Right hindlimb (tissue), 1 donor: ENCODE data around the gene BOC.

Experiments used
- DNase-seq: peaks from one replicate; pipeline ENCODE4 v3.0.0-alpha.2; 2018

BOC gene

DNA sequence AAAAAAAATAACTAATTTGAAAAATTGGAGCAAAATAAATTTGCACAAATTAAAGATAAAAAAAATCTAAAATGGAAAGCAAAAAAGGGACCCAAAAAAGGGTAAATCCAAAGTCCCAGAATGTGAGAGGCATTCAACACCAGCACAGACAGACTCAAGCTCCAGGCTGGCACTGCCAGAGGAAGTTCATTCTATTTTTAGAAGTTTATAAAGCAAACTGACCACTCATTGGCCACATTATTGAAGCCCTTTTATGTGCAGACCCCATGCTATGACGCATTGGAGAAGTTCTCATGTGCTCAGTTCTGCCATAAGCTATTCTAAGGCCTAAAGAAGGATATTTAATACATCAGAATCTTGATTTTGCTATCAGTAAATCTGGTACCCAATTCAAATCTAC is 17.6 kb upstream of the BOC start:
- no peak for DNase-seq

DNA sequence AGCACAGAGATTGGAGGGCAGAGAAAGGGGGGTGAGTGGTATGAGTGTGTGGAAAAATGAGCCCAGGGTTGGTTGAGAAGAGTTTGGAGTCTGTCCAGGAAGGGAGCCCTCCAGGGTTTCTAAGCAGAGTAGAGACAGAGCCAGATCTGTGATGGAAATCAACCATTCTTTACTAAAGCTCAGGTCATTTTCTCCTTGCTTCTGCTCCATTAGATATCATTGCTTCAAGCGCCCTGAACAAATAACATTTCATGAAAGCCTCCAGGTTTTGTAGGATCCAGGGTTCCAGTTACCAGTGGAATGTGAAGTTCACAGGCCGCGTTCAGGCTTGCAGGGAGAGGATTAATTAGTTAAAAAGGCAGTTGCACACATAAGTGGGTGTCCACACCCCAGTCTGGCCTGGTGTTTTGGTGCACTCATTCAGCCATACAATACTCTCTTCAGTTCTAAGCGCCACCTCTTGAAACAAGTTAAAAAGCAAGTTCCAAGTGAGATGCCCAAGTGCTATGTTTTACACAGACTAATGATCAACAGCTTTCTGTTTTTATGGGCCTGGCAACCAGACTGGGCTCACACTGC is 16.4 kb upstream of the BOC start:
- peak; percentile 40 for DNase-seq

DNA sequence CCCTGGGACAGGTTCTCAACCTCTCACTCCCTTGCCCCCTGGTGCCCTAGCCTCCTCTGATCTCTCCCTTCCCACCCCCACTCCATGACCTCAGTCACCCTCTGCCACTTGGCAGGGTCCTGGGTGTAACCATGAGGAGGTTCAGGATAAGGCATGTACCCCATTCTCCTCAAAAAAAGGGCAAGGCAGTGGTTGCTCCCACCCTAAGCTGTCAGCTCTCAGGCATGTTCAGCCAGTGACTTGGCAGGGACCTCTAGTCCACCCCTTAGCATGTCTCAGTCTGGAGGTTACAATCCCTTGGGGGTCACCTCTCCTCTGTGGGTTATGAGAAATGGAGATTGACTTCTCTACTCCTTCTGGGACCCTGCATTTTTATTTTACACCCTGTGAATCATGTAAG is 11.0 kb upstream of the BOC start:
- no peak for DNase-seq

DNA sequence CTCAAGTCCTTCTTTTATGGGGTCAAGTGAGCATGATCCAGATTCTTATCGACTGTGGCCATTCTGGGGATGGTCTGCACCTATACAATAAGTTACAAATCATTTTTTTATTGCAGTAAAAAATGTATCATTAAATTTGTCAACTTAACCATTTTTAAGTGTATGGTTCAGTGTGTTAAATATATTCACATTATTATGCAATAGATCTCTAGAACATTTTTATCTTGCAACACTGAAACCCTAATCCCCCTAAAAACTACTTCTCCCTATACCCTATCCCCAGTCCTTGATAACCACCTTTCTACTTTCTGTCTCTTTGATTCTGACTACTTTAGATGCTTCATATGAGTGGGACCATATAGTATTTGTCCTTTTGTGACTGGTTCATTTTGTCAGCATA is 10.4 kb upstream of the BOC start:
- no peak for DNase-seq

DNA sequence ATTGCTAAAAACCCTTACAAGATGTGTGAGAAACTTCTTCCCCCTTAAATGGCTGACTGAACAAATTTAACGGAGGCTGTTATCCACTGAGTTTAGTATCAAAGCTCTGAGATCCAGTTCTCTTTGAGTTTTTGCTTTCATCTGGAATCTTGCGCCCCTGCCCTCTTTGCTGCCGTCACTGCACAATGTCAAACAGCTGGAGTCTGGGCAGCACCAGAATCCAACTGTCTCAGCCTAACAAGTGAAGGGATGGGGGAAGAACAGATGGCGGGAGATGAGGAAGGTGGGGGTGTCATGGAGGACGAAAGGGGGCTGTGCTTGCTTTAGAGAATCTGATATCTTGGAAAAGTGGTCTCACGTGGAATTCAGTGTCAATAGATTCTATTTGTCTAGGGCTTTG is 7.0 kb upstream of the BOC start:
- DNase-seq = no peak

DNA sequence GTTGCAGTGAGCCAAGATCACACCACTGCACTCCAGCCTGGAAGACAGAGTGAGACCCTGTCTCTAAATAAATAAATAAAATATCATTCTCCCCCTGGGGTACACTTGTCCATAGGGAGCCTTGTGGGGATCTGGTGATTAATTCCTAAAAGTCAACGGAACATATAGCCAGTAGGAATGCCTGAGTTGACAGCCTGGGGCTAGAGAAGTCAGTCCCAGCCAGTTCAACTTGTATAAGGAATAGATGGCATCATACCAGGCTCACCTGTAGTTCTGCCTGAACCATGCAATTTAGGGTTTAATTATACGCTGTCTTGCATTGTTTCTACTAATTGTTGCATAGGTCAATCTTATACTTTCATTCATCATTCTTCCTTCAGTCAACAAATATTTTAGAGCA is 5.9 kb upstream of the BOC start:
- DNase-seq = no peak

DNA sequence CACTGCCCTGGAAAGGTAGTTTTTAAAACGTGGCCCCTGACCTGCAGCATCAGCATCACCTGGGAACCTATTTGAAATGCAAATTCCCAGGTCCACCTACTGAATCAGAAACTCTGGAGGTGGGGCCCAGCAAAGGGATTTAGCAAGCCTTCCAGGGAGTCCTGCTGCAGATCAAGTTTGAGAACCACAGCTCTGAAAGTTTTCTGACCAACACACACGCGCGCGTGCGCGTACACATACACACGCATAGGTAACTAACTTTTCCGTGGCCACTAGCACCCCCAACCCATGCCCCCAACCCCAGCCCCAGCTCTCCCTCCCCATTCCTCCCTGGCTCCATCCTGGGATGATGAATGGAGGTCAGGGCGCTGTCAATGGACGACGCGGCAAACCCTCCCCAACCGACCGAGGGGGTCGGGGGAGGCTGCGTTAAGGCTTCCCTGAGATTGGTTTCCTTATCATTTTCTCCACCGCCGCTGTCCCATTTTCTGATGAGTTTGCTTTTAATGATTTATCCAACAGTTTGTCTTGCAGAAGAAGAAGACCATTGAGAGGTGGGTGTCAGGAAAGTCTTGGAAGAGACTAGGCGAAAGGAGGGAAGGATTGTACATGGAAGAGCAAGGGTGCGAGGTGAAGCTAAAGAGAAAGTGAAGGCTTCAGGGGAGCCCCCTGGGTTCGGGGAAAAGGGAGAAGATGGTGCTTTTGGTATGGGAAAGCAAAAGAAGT is 590 bp upstream of the BOC start:
- DNase-seq = peak; percentile 61

DNA sequence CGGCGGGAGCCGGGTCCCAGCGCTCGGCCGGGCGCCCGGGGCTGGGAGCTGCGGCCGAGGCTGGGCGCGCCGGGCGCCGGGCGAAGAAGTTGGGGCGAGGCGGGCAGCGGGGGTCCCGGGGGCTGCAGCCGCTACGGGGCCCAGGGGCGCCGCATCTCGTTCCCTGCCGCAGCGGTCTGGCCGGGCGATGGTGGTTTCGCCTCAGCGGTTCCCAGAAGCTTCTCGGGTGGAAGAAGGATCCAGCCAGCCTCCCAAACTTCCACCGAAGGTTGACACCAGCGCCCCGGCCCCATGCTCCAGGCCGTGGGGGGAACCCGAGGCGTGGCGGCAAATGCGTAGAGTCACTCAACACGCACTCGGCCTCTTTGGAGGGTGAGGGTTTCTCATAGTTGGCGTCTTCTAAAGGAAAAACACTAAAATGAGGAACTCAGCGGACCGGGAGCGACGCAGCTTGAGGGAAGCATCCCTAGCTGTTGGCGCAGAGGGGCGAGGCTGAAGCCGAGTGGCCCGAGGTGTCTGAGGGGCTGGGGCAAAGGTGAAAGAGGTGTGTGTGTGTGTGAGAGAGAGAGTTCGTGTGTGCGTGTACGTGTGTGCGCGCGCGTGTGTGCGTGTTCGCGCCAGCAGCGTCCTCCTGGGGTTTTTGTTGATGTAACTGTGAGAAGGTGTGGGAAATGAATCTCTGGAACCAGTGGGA is 940 bp downstream of the BOC start:
- peak; percentile 64 for DNase-seq

DNA sequence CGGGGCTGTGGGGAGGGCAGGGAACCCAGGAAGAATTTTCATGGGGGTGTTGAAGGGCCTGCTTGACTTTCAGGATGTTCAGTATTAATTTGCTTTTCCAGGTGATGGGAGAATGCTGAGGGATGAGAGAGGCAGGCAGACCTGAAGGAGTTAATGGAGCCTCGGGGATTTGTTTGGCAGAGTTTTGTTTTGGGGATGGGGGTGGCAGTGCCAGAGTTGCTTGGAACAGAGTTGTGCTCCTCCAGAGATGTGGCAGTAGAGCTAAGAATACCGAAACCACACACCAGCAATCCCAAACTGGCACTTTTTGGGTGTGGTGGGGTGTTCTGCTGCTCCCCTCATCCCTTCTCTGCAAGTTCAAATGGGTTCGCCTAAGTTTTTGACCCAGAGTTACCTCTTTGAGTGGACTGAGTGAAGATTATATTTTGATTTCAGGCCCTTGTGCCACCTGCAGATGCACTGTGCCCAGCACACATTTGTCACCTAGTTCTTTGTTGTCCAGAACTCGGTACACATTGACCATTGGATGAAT is 1.6 kb downstream of the BOC start:
- no peak for DNase-seq

DNA sequence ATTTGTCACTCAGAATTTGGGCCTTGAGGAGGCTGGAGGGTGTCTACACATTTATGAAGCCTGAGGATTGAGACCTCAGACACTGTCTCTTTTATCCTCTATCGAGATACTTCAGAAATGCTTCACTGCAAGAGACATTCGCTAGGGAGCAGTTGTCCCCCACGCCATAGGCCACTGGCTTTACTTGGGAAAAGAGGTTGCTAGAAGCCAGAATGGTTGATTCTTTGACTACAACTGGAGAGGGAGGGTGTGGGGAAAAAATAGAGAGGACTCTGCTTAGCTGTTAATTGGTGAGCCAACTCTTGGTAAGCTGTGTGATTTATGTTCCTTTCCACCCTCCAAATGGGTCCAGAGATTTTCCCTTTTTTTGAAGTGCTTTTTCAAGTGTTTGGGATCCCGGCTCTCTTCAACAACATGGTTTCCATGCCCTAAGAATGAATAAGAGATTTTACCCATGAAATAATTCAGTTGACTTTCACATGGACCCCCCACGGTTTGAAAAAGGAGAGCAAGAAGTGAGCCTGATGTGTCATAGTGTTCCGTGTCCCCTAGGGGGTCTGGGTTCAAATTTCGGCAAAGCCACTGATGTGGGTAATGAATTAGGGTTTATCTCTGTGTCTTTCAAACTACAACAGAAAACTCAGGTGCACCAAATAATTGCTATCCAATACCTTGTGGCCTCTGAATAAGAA is 2.7 kb downstream of the BOC start:
- no peak for DNase-seq

DNA sequence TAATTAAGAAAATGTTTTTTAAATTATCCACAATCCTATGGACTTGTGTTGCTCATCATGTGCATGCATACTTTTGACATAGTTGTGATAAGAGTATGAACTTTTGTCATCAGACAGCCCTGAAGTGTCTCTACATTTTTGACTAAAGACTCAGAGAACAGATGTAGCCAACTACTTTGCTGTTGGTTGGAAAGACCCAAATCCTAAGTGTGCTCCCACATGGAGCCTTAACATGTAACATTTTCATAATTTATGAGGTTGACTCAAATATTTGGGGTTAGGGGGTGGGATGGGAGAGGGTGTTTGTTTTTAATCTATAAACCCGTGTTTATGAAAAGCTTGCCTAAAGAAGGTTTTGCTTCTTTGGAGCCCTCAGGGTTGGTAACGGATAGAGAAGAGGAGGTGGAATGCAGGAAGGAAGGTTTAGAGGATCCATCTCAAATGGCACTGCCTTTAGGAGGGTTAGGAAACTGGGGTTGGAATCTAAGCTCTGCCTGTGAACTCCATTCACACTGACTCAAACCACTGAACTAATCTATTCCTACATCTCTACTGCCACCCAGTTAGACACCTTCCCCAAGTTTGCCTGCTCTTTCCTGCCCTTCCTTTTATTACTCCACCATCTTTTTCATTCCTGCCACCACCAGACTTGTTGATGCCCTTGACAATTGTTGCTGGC is 3.7 kb downstream of the BOC start:
- no peak for DNase-seq

DNA sequence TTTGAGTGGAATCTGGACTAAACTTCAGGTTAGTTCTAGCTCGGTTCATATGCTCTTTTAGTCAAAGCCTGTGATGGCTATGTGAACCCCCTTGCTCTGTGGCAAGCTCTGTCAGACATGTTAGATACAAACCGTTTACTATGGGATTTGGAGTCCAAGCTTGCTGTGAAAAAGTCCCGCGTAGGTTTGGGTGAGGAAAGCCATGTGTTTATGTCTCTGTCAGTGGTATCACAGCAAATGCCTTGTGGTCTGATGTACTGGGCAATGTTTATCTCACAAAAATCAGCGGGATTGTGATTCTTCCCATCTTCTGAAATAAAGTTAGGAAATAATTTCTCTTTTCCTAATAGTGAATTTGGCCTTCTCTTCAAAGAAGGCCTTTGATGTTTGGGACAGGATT is 5.0 kb downstream of the BOC start:
- no peak for DNase-seq

DNA sequence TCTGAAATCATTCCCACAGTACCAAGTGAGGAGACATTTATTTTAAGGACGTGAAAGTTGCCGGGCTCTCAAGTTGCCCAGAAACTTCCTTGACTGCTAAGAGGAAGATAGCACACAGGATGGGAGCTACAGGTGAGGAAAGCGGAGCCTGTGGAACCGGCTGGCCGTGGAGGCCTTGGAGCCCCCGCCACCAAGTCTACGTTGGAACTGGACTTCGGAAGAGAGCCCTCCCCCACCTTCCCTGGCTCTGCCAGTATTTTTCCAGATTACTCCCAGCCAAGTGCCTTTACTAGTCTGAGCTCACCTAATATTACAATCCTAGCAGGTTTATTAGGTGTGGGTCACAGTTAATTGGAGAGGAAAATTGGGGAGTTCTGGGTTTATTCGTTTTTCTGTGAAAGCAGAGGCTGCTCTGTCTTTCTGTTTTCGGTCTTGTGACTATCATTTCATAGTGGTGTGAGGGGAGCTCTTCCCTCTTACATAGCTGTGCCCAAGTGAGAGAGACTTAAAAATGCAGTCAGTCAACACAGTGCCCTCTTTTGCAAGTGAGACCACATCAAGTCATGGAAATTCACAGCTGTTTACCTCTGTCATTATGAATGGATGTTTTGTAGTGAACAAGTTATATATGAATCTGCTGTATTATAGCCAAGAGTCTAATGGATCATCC is 6.8 kb downstream of the BOC start:
- DNase-seq = no peak

DNA sequence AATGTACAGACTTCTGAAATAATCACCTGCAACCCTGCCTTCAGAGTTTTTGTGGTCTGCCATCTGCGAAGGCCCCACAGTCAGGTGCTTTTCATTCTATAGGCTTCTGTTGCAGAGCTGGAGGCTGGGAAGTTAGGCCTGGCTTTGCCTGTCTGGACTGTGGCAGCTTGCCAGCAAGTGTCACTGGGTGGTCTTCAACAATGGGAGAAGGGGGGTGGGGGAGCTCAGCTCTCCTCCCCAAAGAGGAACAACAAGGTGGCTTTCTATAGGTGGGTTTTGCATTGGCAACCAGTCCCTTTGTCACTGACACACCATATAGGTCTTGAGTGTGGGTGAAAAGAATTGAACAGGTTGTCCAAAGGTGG is 7.3 kb downstream of the BOC start:
- no peak for DNase-seq

DNA sequence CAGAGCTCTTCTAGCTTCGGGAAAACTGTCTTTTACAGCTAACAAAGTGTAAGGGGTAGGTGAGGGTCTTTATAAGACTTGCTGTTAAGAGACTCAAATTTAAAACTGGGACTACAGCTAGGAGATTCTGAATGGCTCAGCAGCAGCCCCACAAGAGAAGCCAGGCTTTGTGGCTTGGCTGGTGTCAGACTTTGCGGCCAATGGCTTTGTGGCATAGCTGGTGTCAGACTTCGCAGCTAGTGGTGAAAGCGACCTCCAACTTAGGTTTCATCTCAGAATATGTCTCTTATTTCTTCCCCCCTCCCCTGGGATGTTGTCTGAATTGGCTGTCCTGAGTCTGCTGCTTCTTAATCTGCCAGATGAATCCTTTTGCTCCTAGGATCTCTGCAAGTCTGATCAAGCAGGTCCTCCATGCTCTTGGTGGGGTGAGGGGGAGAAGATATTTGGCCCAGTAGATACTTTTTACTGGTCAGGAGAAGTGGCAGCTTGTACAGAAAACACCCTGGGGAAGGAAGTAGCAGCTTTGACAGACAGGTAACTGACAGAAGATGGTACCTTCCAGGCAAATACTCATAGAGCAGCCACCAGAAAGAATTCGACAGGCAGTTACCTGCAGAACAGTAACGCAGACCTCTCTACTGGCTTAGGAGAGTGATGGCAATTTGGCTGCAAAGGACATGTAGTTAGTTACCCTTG is 8.4 kb downstream of the BOC start:
- DNase-seq = no peak

DNA sequence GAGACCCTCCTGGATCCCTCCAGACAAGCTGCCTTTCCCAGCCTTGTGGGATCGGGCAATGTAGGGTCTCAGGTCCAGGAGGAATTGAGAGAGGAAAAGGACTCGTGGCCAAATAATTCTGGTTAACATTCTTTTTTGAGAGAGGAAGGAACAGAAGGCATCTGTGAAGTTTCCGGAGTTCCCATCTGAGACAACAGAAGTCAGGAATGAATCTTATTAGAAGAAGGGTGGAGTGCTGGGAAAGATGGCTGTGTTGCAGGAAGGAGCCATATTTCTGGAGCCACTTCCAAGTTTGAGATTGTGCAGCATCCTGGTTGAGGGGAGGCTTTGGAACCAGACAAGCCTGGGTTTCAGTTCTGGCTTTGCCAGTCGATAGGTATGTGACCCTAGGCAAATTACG is 9.4 kb downstream of the BOC start:
- DNase-seq = no peak

DNA sequence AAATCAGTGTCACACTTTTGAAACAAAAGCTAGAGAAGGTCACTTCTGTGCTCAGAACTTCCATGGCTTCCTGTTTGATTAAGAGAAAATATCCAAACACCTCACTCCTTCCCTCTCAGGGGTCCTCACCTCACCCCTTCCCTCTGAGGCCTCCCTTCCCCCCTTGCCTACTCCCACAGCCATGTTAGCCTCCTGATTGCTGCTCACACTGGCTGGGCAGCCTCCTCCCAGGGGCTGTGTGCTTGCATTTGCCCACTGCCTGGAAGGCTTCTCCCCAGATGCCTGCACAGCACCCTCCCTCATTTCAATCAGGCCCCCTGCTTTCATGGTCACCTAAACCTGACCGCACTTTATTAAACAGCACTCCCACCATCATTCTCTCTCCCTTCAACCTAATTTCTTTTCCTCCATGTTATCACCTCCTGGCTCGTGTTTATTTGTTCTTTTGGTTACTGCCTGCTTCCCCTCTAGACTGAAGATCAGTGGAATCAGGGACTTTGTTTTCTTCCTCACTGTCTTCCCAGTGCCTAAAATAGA is 10.4 kb downstream of the BOC start:
- no peak for DNase-seq

DNA sequence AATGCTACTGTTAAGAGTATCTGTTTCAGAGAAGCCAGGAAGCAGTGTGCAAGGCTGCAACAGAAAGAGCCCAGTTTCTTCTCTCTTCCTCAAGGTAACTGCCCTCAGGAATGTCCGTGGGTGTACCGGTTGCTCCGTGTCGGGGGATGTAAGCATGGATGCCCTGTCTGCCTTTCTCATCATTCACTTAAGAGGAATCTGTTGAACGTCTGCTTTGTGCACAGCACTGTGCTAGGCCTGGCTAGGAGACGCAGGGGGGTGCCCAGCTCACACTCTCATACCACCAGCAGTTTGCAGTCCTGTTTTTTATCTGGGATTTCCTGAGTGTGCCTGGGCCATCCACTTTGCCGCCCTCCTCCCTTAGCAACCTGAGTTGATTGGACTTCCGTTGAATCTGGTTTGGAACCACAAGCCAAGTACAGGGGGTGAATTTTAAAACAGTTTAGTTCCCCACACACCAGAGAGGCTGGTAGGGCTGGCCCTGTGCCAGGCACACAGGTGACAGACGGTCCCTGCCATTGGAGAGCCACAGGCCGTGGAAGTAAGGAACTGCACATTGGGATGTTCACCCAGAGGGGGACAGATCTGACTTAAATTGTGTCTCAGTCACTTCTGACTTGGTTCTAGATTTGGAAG is 11.2 kb downstream of the BOC start:
- DNase-seq = no peak

DNA sequence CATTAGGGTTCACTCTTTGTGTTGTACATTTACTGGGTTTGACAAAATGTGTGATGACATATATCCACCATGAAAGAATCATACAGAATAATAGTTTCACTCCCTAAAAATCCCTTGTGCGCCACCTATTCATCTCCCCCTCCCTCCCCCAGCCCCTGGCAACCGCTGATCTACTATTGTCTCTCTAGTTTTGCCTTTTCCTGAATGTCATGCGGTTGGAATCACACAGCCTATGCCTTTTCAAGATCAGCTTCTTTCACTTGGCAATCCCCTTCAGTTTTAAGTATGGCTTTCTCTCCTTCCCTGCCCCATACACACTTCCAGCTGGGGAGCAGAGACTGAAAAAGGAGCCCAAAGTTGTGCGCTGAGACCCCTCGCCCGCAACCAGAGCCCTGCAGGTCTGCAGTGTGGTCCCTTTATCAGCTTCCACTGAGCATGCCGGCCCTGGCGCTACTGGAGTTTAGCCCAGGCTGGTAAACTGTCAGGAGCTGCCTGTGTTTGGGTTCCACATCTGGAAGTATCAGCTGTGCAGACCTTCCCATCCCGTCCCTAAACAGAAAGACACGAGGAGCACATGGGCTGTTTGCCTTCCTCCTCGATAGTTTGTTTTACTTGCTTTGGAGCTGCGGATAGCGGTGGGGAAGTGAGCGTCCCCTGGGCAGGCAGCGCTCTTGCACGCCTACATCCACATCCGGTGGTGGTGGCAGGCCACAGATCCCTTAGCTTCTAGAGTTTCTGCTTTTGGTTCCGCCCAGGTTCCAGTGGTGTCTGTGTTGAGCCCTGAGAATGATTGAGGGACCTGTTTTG is 12.3 kb downstream of the BOC start:
- DNase-seq = no peak

DNA sequence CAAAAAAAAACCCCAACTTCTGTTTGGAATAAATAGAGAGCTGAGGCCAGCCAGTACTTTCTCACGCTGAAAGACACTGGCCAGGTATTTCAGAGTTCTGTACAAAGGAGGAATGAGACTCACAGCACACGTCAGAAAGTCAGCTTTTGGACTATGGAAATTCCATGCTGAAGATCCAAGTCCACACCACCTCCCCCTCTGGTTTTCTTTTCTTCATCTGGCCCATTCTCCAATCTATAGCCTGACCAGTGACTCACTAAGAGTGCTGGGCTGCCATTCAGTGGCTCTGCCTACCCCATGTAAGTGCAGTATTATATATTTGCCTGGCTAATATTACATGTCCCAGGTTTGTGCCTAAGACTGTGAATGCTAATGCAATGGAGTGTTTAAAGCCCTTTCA is 13.9 kb downstream of the BOC start:
- no peak for DNase-seq
